Fibroblast of lung (primary cell): ENCODE measurements around the gene LIMK2. TPM values are rescaled to one million over a fixed set of nuclear protein-coding genes. Genes with fewer than 3 reads are reported as not detected.

ENCODE experiments used
- DNase-seq, 2 donors: peaks; one replicate each; pipeline versions ENCODE4 v3.0.0 to v3.0.0-alpha.2; 2010; ENCODE audit warnings: low read depth in 2 of 2
- H2AFZ ChIP-seq: 2 replicates; pipeline ENCODE4 v1.5.1; 2012; ENCODE audit warnings: low read length, control low read depth, inconsistent platforms
- H3K27ac ChIP-seq: 2 replicates; pipeline ENCODE4 v1.5.1; 2011; ENCODE audit warnings: low read length, control low read depth; ENCODE audit not compliant: insufficient read depth
- H3K27me3 ChIP-seq: 2 replicates; pipeline ENCODE4 v1.5.1; 2011; ENCODE audit warnings: mild to moderate bottlenecking, low read length; ENCODE audit not compliant: control insufficient read depth, insufficient read depth
- H3K36me3 ChIP-seq: 2 replicates; pipeline ENCODE4 v1.5.1; 2011; ENCODE audit warnings: low read length; ENCODE audit not compliant: control insufficient read depth, insufficient read depth
- H3K4me1 ChIP-seq: 2 replicates; pipeline ENCODE4 v1.5.1; 2011; ENCODE audit warnings: low read length; ENCODE audit not compliant: control insufficient read depth, insufficient read depth; ENCODE audit errors: extremely low read depth
- H3K4me2 ChIP-seq: 2 replicates; pipeline ENCODE4 v1.5.1; 2011; ENCODE audit warnings: low read length, control low read depth; ENCODE audit not compliant: insufficient read depth; ENCODE audit errors: extremely low read depth
- H3K4me3 ChIP-seq, 4 experiments: fragments of 200-600 bp in 1 of 4; sonication (generic) in 1 of 4; replicated peaks in 1 of 4; 2 replicates each; pipeline ENCODE4 v1.5.1; 2011 to 2016; ENCODE audit warnings: low read length in 4 of 4, low read depth in 3 of 4, mild to moderate bottlenecking in 3 of 4, control low read depth in 2 of 4, inconsistent platforms in 1 of 4, mixed read lengths in 1 of 4; ENCODE audit not compliant: insufficient read depth in 1 of 4; ENCODE audit errors: control extremely low read depth in 1 of 4
- H3K79me2 ChIP-seq: 2 replicates; pipeline ENCODE4 v1.5.1; 2012; ENCODE audit warnings: mild to moderate bottlenecking, low read length, inconsistent platforms; ENCODE audit not compliant: control insufficient read depth, insufficient read depth
- H3K9ac ChIP-seq: 2 replicates; pipeline ENCODE4 v1.5.1; 2011; ENCODE audit warnings: mild to moderate bottlenecking, low read length, control low read depth; ENCODE audit not compliant: insufficient read depth
- H3K9me3 ChIP-seq: 2 replicates; pipeline ENCODE4 v1.5.1; 2012; ENCODE audit warnings: low read depth, low read length; ENCODE audit not compliant: control insufficient read depth, insufficient read depth
- H4K20me1 ChIP-seq: 2 replicates; pipeline ENCODE4 v1.5.1; 2011; ENCODE audit warnings: low read length; ENCODE audit not compliant: control insufficient read depth, insufficient read depth; ENCODE audit errors: extremely low read depth
- EZH2 ChIP-seq: IDR thresholded peaks from 2 replicates; pipeline ENCODE4 v1.5.1; 2012; ENCODE audit warnings: low read length, control low read depth, mild to moderate bottlenecking; ENCODE audit errors: missing control alignments
- polyA plus RNA-seq, 2 donors: library from polyadenylated mRNA; depleted of rRNA in 1 of 2; stranded (reverse) in 1 of 2; unstranded in 1 of 2; fragments of >200 nt; gene quantifications; 2 replicates each; pipeline ENCODE4 v1.2.1, GENCODE V29; 2011 to 2012; ENCODE audit warnings: missing spikeins in 1 of 2
- total RNA-seq: library from RNA; depleted of rRNA; stranded (reverse); fragments of >200 nt; gene quantifications from 2 replicates; pipeline ENCODE4 v1.2.1, GENCODE V29; 2014
- TF ChIP-seq, protein P1 (sequence below), 2 donors: IDR thresholded peaks in 1 of 2; conservative IDR thresholded peaks in 1 of 2; 1 replicate in 1 of 2; 2 replicates in 1 of 2; pipeline ENCODE4 v1.5.1; 2011 to 2012; ENCODE audit warnings: low read length in 2 of 2, control low read depth in 1 of 2, inconsistent platforms in 1 of 2, low read depth in 1 of 2, mild to moderate bottlenecking in 1 of 2

The LIMK2 gene
- total and polyA plus RNA-seq, 2 donors (not counting 1 experiment from before 2014, with no cell fraction given): 3.4 to 20.0 TPM

- Histone ChIP-seq H3K4me1 (peaks cover 20% of the 10 kb centered on the region), H3K27me3 (no peaks in the 10 kb centered on the region), H4K20me1 (no peaks in the 10 kb centered on the region), H3K9ac (peak overlapping the region; percentile 3), H3K4me3 (peak overlapping the region in 1 of 4 experiments; percentile 5), H3K36me3 (no peaks in the 10 kb centered on the region), H2AFZ (no peak overlapping the region), H3K4me2 (peak overlapping the region; percentile 69), H3K79me2 (peaks cover 52% of the 10 kb centered on the region), H3K27ac (peak overlapping the region; percentile 94), H3K9me3 (no peaks in the 10 kb centered on the region)
- DNase-seq: peak; percentile 81 to 93
- TF ChIP-seq EZH2: no peak
- TF ChIP-seq, protein P1, sequence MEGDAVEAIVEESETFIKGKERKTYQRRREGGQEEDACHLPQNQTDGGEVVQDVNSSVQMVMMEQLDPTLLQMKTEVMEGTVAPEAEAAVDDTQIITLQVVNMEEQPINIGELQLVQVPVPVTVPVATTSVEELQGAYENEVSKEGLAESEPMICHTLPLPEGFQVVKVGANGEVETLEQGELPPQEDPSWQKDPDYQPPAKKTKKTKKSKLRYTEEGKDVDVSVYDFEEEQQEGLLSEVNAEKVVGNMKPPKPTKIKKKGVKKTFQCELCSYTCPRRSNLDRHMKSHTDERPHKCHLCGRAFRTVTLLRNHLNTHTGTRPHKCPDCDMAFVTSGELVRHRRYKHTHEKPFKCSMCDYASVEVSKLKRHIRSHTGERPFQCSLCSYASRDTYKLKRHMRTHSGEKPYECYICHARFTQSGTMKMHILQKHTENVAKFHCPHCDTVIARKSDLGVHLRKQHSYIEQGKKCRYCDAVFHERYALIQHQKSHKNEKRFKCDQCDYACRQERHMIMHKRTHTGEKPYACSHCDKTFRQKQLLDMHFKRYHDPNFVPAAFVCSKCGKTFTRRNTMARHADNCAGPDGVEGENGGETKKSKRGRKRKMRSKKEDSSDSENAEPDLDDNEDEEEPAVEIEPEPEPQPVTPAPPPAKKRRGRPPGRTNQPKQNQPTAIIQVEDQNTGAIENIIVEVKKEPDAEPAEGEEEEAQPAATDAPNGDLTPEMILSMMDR (conservative IDR thresholded peaks at IDR 0.05 in 1 of 2, IDR thresholded peaks at IDR 0.05 in 1 of 2; ENCODE audit: low read depth in 1 of 2, low read length in 2 of 2): no peak
These were observed 38.5 kb upstream of the LIMK2 start for GRCh38 chr22:31173386-31174145.

- Histone ChIP-seq H3K4me1 (peaks cover 22% of the 10 kb centered on the region), H3K9ac (no peak overlapping the region)
- no peak for TF ChIP-seq EZH2
- TF ChIP-seq, protein P1 (conservative IDR thresholded peaks at IDR 0.05 in 1 of 2, IDR thresholded peaks at IDR 0.05 in 1 of 2; ENCODE audit: low read depth in 1 of 2, low read length in 2 of 2): no peak
These were observed 35.2 kb upstream of the LIMK2 start for GRCh38 chr22:31176923-31177322.

GRCh38 chr22:31177420-31178162 is 34.5 kb upstream of the LIMK2 start:
- Histone ChIP-seq H3K79me2 (peaks cover 38% of the 10 kb centered on the region), H3K4me2 (no peak overlapping the region)

More at GRCh38 chr22:31176923-31177322, 35.2 kb upstream of the LIMK2 start:
- DNase-seq: no peak
- Histone ChIP-seq H3K27ac (peak overlapping the region; percentile 39), H3K79me2 (peaks cover 39% of the 10 kb centered on the region), H2AFZ (no peak overlapping the region), H4K20me1 (no peaks in the 10 kb centered on the region), H3K36me3 (no peaks in the 10 kb centered on the region), H3K9me3 (no peaks in the 10 kb centered on the region), H3K27me3 (no peaks in the 10 kb centered on the region), H3K4me3 (no peak overlapping the region), H3K4me2 (no peak overlapping the region)

More at GRCh38 chr22:31177420-31178162, 34.5 kb upstream of the LIMK2 start:
- Histone ChIP-seq H3K27me3 (no peaks in the 10 kb centered on the region), H3K4me1 (peaks cover 18% of the 10 kb centered on the region), H3K9ac (no peak overlapping the region), H2AFZ (no peak overlapping the region), H3K27ac (peak overlapping the region; percentile 39), H3K36me3 (no peaks in the 10 kb centered on the region), H3K9me3 (no peaks in the 10 kb centered on the region), H4K20me1 (no peaks in the 10 kb centered on the region), H3K4me3 (no peak overlapping the region)
- TF ChIP-seq, protein P1 (conservative IDR thresholded peaks at IDR 0.05 in 1 of 2, IDR thresholded peaks at IDR 0.05 in 1 of 2; ENCODE audit: low read depth in 1 of 2, low read length in 2 of 2): no peak
- peak; percentile 54 to 99 for DNase-seq
